Measurements from ENCODE around the gene PCDHGA10. TPM values are rescaled to one million over a fixed set of nuclear protein-coding genes. Genes with fewer than 3 reads are reported as not detected.

The PCDHGA10 gene
- total RNA-seq, 1 experiment from 2014 or later = not detected

Other genes starting within 250 kb of the PCDHGA10 start
- 0.06 TPM in 1 of 5 replicates, not detected in the others for gene PCDHB7, start 240.3 kb upstream of the PCDHGA10 start, total RNA-seq (2022; extraction: Qiagen RNA extraction; ENCODE audit: low read depth)
- gene PCDHB8, start 235.2 kb upstream of the PCDHGA10 start, total RNA-seq (2022; extraction: Qiagen RNA extraction; ENCODE audit: low read depth) = 0.20 to 0.40 TPM (median 0.37 TPM) in 4 of 5 replicates, not detected in the other
- gene PCDHB16, start 230.6 kb upstream of the PCDHGA10 start, total RNA-seq (2022; extraction: Qiagen RNA extraction; ENCODE audit: low read depth) = 0.05 to 0.11 TPM (median 0.05 TPM) in 3 of 5 replicates, not detected in the others
- not detected in 5 replicates for gene PCDHB9, start 225.8 kb upstream of the PCDHGA10 start, total RNA-seq (2022; extraction: Qiagen RNA extraction; ENCODE audit: low read depth)
- not detected in 5 replicates for gene PCDHB10, start 220.6 kb upstream of the PCDHGA10 start, total RNA-seq (2022; extraction: Qiagen RNA extraction; ENCODE audit: low read depth)
- gene PCDHB11, start 213.4 kb upstream of the PCDHGA10 start, total RNA-seq (2022; extraction: Qiagen RNA extraction; ENCODE audit: low read depth) = 0.05 to 0.20 TPM (median 0.08 TPM) in 4 of 5 replicates, not detected in the other
- gene PCDHB12, start 204.3 kb upstream of the PCDHGA10 start, total RNA-seq (2022; extraction: Qiagen RNA extraction; ENCODE audit: low read depth) = not detected in 5 replicates
- gene PCDHB13, start 199.1 kb upstream of the PCDHGA10 start, total RNA-seq (2022; extraction: Qiagen RNA extraction; ENCODE audit: low read depth) = 0.06 to 0.20 TPM (median 0.08 TPM) in 4 of 5 replicates, not detected in the other
- gene PCDHB14, start 189.6 kb upstream of the PCDHGA10 start, total RNA-seq (2022; extraction: Qiagen RNA extraction; ENCODE audit: low read depth) = 0.11 to 0.13 TPM in 2 of 5 replicates, not detected in the others
- gene PCDHB15, start 167.6 kb upstream of the PCDHGA10 start, total RNA-seq (2022; extraction: Qiagen RNA extraction; ENCODE audit: low read depth) = 0.09 to 0.14 TPM in 2 of 5 replicates, not detected in the others
- gene SLC25A2, start 108.9 kb upstream of the PCDHGA10 start, total RNA-seq (2022; extraction: Qiagen RNA extraction; ENCODE audit: low read depth) = not detected in 5 replicates
- 59.2 to 89.1 TPM (median 72.2 TPM) in 5 replicates for gene TAF7, start 92.2 kb upstream of the PCDHGA10 start, total RNA-seq (2022; extraction: Qiagen RNA extraction; ENCODE audit: low read depth)
- 0.22 to 0.40 TPM (median 0.30 TPM) in 5 replicates for gene PCDHGA1, start 82.5 kb upstream of the PCDHGA10 start, total RNA-seq (2022; extraction: Qiagen RNA extraction; ENCODE audit: low read depth)
- 0.37 to 0.79 TPM (median 0.54 TPM) in 5 replicates for gene PCDHGA2, start 74.2 kb upstream of the PCDHGA10 start, total RNA-seq (2022; extraction: Qiagen RNA extraction; ENCODE audit: low read depth)
- gene PCDHGA3, start 69.2 kb upstream of the PCDHGA10 start, total RNA-seq (2022; extraction: Qiagen RNA extraction; ENCODE audit: low read depth) = not detected in 5 replicates
- gene PCDHGB1, start 62.9 kb upstream of the PCDHGA10 start, total RNA-seq (2022; extraction: Qiagen RNA extraction; ENCODE audit: low read depth) = 1.1 to 1.9 TPM (median 1.8 TPM) in 5 replicates
- 0.11 to 0.23 TPM (median 0.17 TPM) in 5 replicates for gene PCDHGA4, start 58.0 kb upstream of the PCDHGA10 start, total RNA-seq (2022; extraction: Qiagen RNA extraction; ENCODE audit: low read depth)
- gene PCDHGB2, start 53.0 kb upstream of the PCDHGA10 start, total RNA-seq (2022; extraction: Qiagen RNA extraction; ENCODE audit: low read depth) = 0.11 to 0.17 TPM (median 0.15 TPM) in 3 of 5 replicates, not detected in the others
- 0.09 to 0.21 TPM (median 0.18 TPM) in 5 replicates for gene PCDHGA5, start 48.8 kb upstream of the PCDHGA10 start, total RNA-seq (2022; extraction: Qiagen RNA extraction; ENCODE audit: low read depth)
- gene PCDHGB3, start 42.7 kb upstream of the PCDHGA10 start, total RNA-seq (2022; extraction: Qiagen RNA extraction; ENCODE audit: low read depth) = 0.12 to 0.29 TPM (median 0.27 TPM) in 5 replicates
- 0.05 to 0.29 TPM (median 0.20 TPM) in 5 replicates for gene PCDHGA6, start 39.1 kb upstream of the PCDHGA10 start, total RNA-seq (2022; extraction: Qiagen RNA extraction; ENCODE audit: low read depth)
- 0.77 to 1.0 TPM (median 0.98 TPM) in 5 replicates for gene PCDHGA7, start 30.2 kb upstream of the PCDHGA10 start, total RNA-seq (2022; extraction: Qiagen RNA extraction; ENCODE audit: low read depth)
- 0.74 to 1.1 TPM (median 0.90 TPM) in 5 replicates for gene PCDHGB4, start 25.3 kb upstream of the PCDHGA10 start, total RNA-seq (2022; extraction: Qiagen RNA extraction; ENCODE audit: low read depth)
- 0.02 to 0.06 TPM (median 0.04 TPM) in 3 of 5 replicates, not detected in the others for gene PCDHGA8, start 20.4 kb upstream of the PCDHGA10 start, total RNA-seq (2022; extraction: Qiagen RNA extraction; ENCODE audit: low read depth)
- gene PCDHGB5, start 15.0 kb upstream of the PCDHGA10 start, total RNA-seq (2022; extraction: Qiagen RNA extraction; ENCODE audit: low read depth) = 1.9 to 2.5 TPM (median 2.1 TPM) in 5 replicates
- 0.09 TPM in 1 of 5 replicates, not detected in the others for gene PCDHGA9, start 10.2 kb upstream of the PCDHGA10 start, total RNA-seq (2022; extraction: Qiagen RNA extraction; ENCODE audit: low read depth)
- 0.07 to 0.12 TPM (median 0.08 TPM) in 4 of 5 replicates, not detected in the other for gene PCDHGB6, start 5.0 kb upstream of the PCDHGA10 start, total RNA-seq (2022; extraction: Qiagen RNA extraction; ENCODE audit: low read depth)
- gene PCDHGB7, start 4.7 kb downstream of the PCDHGA10 start, total RNA-seq (2022; extraction: Qiagen RNA extraction; ENCODE audit: low read depth) = 0.05 to 0.08 TPM (median 0.06 TPM) in 3 of 5 replicates, not detected in the others
- 0.05 to 0.07 TPM in 2 of 5 replicates, not detected in the others for gene PCDHGA11, start 8.1 kb downstream of the PCDHGA10 start, total RNA-seq (2022; extraction: Qiagen RNA extraction; ENCODE audit: low read depth)
- gene PCDHGA12, start 17.5 kb downstream of the PCDHGA10 start, total RNA-seq (2022; extraction: Qiagen RNA extraction; ENCODE audit: low read depth) = not detected in 5 replicates
- gene PCDHGC3, start 63.0 kb downstream of the PCDHGA10 start, total RNA-seq (2022; extraction: Qiagen RNA extraction; ENCODE audit: low read depth) = 5.1 to 7.1 TPM (median 6.4 TPM) in 5 replicates
- gene PCDHGC4, start 72.0 kb downstream of the PCDHGA10 start, total RNA-seq (2022; extraction: Qiagen RNA extraction; ENCODE audit: low read depth) = not detected in 5 replicates
- gene PCDHGC5, start 76.1 kb downstream of the PCDHGA10 start, total RNA-seq (2022; extraction: Qiagen RNA extraction; ENCODE audit: low read depth) = not detected in 5 replicates
- 91.5 to 99.5 TPM (median 94.4 TPM) in 5 replicates for gene DIAPH1, start 206.0 kb downstream of the PCDHGA10 start, total RNA-seq (2022; extraction: Qiagen RNA extraction; ENCODE audit: low read depth)
- 46.9 to 50.4 TPM (median 48.8 TPM) in 5 replicates for gene HDAC3, start 223.9 kb downstream of the PCDHGA10 start, total RNA-seq (2022; extraction: Qiagen RNA extraction; ENCODE audit: low read depth)
- 2.2 to 5.2 TPM (median 3.9 TPM) in 5 replicates for gene RELL2, start 224.0 kb downstream of the PCDHGA10 start, total RNA-seq (2022; extraction: Qiagen RNA extraction; ENCODE audit: low read depth)
- 7.9 to 14.2 TPM (median 9.6 TPM) in 5 replicates for gene FCHSD1, start 238.4 kb downstream of the PCDHGA10 start, total RNA-seq (2022; extraction: Qiagen RNA extraction; ENCODE audit: low read depth)